Measurements from ENCODE around the gene TBX2. TPM values are rescaled to one million over a fixed set of nuclear protein-coding genes. Genes with fewer than 3 reads are reported as not detected.

Gene TBX2
- total RNA-seq, 6 donors from 2014 or later, result 22.4 to 130 (median 92.7) TPM

DNA sequence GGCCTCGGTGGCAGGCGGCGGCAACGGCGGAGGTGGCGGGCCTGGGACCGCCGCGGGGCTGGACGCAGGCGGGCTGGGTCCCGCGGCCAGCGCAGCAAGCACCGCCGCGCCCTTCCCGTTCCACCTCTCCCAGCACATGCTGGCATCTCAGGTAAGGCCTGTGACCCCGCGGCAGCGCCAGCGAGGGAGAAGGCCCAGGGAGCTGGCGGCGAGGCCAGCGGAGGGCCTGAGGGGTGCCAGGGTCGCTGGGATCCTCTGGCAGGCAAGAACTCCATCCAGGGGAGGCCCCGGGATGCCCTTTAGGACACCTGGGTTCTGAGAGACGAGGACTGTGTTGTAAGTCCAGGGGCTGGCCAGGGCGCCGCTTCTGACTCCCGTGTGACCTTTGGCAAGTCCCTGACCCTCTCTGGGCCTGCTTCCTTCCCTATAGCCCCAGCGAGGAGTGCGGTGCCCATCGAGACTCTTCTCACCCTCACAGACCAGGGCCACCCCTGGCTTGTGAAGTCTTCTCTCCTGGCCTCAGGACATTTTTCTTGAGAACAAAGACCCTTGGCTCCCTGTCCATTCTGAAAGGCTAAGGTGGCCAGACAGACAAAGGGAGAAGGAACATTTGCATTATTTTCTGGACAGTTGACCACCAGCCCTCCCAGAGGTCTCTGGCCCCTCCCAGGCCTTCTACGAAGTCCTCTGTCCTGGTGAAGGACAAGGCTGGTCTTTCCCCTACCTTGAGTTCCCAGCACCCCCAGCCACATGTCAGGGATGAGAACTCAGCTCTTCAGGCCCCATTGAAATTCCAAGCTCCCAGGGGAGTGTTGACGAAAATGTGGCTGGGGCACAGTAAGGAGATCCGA lies 6.3 kb downstream of the TBX2 start:
- Histone ChIP-seq H3K9me3 (no peaks in the 10 kb centered on the region), H3K27me3 (peaks cover 1 to 59% (median 35%) of the 10 kb centered on the region in 4 donors), H3K4me1 (peaks cover 23 to 76% (median 45%) of the 10 kb centered on the region in 4 donors), H3K36me3 (peaks cover 0 to 70% (median 32%) of the 10 kb centered on the region in 4 donors), H3K27ac (peak overlapping the region; percentile 90 to 97 (median 92)), H3K4me3 (peak overlapping the region; percentile 5 to 63 (median 58))
- TF ChIP-seq POLR2A (IDR thresholded peaks at IDR 0.05) (no peak), EP300 (IDR thresholded peaks at IDR 0.05) (no peak), POLR2AphosphoS5 (IDR thresholded peaks at IDR 0.05) (no peak)
- TF ChIP-seq, protein P1, sequence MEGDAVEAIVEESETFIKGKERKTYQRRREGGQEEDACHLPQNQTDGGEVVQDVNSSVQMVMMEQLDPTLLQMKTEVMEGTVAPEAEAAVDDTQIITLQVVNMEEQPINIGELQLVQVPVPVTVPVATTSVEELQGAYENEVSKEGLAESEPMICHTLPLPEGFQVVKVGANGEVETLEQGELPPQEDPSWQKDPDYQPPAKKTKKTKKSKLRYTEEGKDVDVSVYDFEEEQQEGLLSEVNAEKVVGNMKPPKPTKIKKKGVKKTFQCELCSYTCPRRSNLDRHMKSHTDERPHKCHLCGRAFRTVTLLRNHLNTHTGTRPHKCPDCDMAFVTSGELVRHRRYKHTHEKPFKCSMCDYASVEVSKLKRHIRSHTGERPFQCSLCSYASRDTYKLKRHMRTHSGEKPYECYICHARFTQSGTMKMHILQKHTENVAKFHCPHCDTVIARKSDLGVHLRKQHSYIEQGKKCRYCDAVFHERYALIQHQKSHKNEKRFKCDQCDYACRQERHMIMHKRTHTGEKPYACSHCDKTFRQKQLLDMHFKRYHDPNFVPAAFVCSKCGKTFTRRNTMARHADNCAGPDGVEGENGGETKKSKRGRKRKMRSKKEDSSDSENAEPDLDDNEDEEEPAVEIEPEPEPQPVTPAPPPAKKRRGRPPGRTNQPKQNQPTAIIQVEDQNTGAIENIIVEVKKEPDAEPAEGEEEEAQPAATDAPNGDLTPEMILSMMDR (IDR thresholded peaks at IDR 0.05), result no peak
- ATAC-seq (ENCODE audit: low FRiP score in 2 of 2), result no peak
- 54 to 71% methylated on average over 6 to 30 of the region's 37 CpGs for WGBS, 2 donors
- peak in 1 of 2 donors; percentile 80 for DNase-seq

DNA sequence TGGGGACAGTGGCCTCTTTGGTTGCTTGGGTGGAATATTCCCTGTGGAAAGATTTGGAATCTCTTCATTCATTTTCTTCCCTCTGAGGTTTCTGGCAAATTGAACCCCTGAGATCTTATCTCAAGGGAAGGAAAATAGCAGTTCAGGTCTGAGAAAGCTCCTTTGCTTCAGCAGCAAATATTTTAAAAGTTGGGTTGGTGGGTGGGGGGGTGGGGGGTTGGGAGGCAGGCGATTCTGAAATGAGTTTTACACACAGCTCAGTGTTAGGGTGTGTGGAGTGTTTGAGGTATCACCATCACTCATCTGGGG lies 6.8 kb downstream of the TBX2 start:
- H3K27ac ChIP-seq, result peak overlapping the region; percentile 90 to 97 (median 92)
- 41 to 55% methylated on average over 1 of the region's 1 CpG for WGBS, 2 donors
- peak overlapping the region in 3 of 4 donors; percentile 55 to 63 (median 61) for H3K4me3 ChIP-seq
- no peak for DNase-seq
- H3K27me3 ChIP-seq, result peaks cover 1 to 53% (median 35%) of the 10 kb centered on the region in 4 donors
- H3K36me3 ChIP-seq, result peaks cover 0 to 67% (median 32%) of the 10 kb centered on the region in 4 donors
- no peak for ATAC-seq (ENCODE audit: low FRiP score in 2 of 2)
- H3K9me3 ChIP-seq, result no peaks in the 10 kb centered on the region
- peaks cover 26 to 77% (median 51%) of the 10 kb centered on the region in 4 donors for H3K4me1 ChIP-seq
- TF ChIP-seq EP300 (IDR thresholded peaks at IDR 0.05), result no peak
- TF ChIP-seq, protein P1 (IDR thresholded peaks at IDR 0.05), result no peak
- TF ChIP-seq POLR2AphosphoS5 (IDR thresholded peaks at IDR 0.05), result no peak
- TF ChIP-seq POLR2A (IDR thresholded peaks at IDR 0.05), result no peak

DNA sequence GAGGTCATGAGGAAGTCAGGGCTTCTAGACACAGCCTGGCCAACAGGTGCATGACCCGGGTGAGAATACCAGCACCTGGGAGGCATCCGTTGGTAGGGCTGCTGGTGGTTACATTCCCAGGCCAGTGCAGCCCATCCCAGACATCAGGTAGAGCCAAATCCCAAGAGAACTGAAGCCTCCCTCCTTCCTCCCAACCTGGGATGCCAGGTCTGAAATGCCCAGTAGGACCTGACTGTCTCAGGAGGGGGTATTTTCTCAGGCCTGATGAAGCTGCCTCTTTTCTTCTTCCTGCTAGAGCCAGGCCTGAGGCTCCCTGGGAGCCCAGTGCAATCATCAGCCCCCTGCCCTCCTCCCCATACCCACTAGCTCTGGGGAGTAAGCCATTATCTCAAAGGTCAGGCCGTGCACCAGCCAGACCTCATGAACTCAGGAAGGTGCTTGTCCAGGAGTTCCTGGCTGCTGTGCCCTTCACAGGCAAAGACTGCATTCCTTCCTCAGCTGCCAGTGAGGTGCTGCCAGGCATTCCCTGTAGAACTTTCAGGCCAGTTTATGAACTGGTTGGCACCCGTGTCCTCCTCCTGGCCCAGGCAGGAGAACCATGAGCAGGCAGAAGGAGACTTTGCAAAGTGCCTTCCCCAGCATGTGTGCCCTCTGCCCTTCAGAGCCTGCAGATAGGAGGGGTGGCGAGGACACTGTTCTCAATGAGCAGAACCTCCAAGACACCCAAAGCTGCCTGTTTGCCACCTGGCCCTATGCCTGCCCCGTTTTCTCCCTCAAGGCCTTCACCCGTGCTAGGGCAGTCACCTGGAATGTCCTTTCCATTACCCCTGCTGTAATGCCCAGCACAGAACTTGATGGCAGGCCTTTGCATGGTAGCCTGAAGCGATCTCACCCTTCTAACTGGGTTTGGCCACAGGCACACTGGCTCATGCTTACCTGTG lies 7.6 kb downstream of the TBX2 start:
- Histone ChIP-seq H3K36me3 (peaks cover 0 to 60% (median 29%) of the 10 kb centered on the region in 4 donors), H3K27ac (peak overlapping the region; percentile 90 to 97 (median 92)), H3K27me3 (peaks cover 0 to 47% (median 33%) of the 10 kb centered on the region in 4 donors), H3K4me1 (peaks cover 26 to 85% (median 57%) of the 10 kb centered on the region in 4 donors), H3K9me3 (no peaks in the 10 kb centered on the region), H3K4me3 (peak overlapping the region in 3 of 4 donors; percentile 55 to 63 (median 61))
- ATAC-seq (ENCODE audit: low FRiP score in 2 of 2) (no peak), DNase-seq (peak in 1 of 2 donors; percentile 19)
- 64 to 77% methylated on average over 3 to 7 of the region's 8 CpGs for WGBS, 2 donors
- TF ChIP-seq, protein P1 (IDR thresholded peaks at IDR 0.05), result no peak
- TF ChIP-seq POLR2A (IDR thresholded peaks at IDR 0.05), result no peak
- TF ChIP-seq POLR2AphosphoS5 (IDR thresholded peaks at IDR 0.05), result no peak
- no peak for TF ChIP-seq EP300 (IDR thresholded peaks at IDR 0.05)

DNA sequence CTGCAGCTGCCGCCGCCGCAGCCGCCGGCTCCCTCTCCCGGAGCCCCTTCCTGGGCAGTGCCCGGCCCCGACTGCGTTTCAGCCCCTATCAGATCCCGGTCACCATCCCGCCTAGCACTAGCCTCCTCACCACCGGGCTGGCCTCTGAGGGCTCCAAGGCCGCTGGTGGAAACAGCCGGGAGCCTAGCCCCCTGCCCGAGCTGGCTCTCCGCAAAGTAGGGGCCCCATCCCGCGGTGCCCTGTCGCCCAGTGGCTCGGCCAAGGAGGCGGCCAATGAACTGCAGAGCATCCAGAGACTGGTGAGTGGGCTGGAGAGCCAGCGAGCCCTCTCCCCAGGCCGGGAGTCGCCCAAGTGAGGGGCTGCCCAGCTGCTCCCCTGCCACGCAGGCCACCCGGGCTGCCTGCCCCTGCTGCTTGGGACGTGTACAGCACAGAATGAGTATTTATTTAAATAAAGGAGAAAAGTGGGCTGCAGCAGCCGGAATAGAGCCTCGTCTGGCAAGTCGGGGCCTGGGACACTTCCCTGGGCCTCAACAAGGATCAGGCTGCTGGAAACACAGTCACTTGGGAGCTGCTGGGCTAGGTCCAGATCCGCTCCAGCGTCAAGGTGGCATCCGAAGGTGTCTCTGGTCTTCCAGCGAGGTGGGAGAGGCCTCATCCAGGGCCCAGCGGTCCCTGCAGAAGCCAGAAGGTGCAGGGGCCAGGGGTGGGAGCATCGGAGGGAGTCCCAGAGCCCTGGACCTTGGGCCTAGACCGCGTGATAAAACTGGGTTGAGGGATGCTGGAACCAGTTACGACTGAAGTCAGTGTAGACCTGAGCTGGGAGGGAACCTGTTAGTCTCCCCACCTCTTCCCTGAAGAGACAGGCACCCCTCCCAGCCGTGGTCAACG lies 8.8 kb downstream of the TBX2 start:
- H3K4me1 ChIP-seq, result peaks cover 22 to 90% (median 55%) of the 10 kb centered on the region in 4 donors
- H3K9me3 ChIP-seq, result no peaks in the 10 kb centered on the region
- DNase-seq (peak; percentile 18 to 79), ATAC-seq (ENCODE audit: low FRiP score in 2 of 2) (no peak)
- peaks cover 0 to 49% (median 26%) of the 10 kb centered on the region in 4 donors for H3K36me3 ChIP-seq
- peak overlapping the region; percentile 90 to 97 (median 92) for H3K27ac ChIP-seq
- 55 to 67% methylated on average over 21 to 41 of the region's 41 CpGs for WGBS, 2 donors
- no peak for TF ChIP-seq POLR2AphosphoS5 (IDR thresholded peaks at IDR 0.05)
- TF ChIP-seq, protein P1 (IDR thresholded peaks at IDR 0.05), result no peak
- peak overlapping the region in 3 of 4 donors; percentile 1 to 63 (median 55) for H3K4me3 ChIP-seq
- H3K27me3 ChIP-seq, result peaks cover 0 to 47% (median 31%) of the 10 kb centered on the region in 4 donors
